ENCODE data around the gene DRG1.

DNA sequence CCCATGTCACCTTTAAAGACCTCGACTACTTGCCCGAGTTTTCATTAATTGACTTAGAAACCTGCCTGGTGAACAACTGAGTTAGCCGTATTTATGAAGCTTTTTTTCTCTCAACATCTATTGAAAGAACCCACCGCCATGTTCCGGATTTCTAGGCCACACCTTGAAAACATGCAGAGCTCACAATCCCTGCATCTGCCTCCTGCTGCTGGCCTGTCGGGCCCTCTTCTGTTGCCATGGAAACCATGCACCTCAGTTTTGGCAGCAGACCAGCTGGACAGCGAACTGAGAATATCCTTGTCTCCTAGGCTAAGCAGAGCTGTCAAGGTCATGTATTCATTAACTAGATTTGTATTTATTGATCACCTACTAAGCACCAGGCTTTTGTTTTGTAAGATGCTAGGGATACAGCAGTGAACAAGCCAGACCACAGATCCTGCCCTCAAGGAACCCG is 49.0 kb upstream of the DRG1 start:
- no peak for TF ChIP-seq POLR2AphosphoS5 (IDR thresholded peaks at IDR 0.05; ENCODE audit: low read depth, low read length)
- no peak for TF ChIP-seq TAF1 (IDR thresholded peaks at IDR 0.05; ENCODE audit: borderline replicate concordance, insufficient read depth, low read length)
- TF ChIP-seq, protein P1, sequence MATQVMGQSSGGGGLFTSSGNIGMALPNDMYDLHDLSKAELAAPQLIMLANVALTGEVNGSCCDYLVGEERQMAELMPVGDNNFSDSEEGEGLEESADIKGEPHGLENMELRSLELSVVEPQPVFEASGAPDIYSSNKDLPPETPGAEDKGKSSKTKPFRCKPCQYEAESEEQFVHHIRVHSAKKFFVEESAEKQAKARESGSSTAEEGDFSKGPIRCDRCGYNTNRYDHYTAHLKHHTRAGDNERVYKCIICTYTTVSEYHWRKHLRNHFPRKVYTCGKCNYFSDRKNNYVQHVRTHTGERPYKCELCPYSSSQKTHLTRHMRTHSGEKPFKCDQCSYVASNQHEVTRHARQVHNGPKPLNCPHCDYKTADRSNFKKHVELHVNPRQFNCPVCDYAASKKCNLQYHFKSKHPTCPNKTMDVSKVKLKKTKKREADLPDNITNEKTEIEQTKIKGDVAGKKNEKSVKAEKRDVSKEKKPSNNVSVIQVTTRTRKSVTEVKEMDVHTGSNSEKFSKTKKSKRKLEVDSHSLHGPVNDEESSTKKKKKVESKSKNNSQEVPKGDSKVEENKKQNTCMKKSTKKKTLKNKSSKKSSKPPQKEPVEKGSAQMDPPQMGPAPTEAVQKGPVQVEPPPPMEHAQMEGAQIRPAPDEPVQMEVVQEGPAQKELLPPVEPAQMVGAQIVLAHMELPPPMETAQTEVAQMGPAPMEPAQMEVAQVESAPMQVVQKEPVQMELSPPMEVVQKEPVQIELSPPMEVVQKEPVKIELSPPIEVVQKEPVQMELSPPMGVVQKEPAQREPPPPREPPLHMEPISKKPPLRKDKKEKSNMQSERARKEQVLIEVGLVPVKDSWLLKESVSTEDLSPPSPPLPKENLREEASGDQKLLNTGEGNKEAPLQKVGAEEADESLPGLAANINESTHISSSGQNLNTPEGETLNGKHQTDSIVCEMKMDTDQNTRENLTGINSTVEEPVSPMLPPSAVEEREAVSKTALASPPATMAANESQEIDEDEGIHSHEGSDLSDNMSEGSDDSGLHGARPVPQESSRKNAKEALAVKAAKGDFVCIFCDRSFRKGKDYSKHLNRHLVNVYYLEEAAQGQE (IDR thresholded peaks at IDR 0.05; ENCODE audit: insufficient read depth in 1 of 2, low read depth in 2 of 2, low read length in 2 of 2) = 0 out of 4 replicates have a peak, but pooled peaks of 1 of the 2 experiments have one; percentile 48

All from PFSK-1 (cell line).